ENCODE data around the gene LMAN2.
A peak's percentile ranks its signal among the peaks of the same experiment; 100 is the strongest.

Gene LMAN2

GRCh38 chr5:177336112-177336511, 15.4 kb downstream of the LMAN2 start:
- DNase-seq = no peak
- H3K9me2 ChIP-seq (replicated peaks; ENCODE audit: insufficient read depth, low read length) = no peaks in the 10 kb centered on the region
- peaks cover 9% of the 10 kb centered on the region; the same call in 1 of the 2 replicates for H3K36me3 ChIP-seq (replicated peaks; ENCODE audit: insufficient read depth, low read length)
- H3K4me1 ChIP-seq (ENCODE audit: low read length) = no peaks in the 10 kb centered on the region
- TF ChIP-seq, protein P1, sequence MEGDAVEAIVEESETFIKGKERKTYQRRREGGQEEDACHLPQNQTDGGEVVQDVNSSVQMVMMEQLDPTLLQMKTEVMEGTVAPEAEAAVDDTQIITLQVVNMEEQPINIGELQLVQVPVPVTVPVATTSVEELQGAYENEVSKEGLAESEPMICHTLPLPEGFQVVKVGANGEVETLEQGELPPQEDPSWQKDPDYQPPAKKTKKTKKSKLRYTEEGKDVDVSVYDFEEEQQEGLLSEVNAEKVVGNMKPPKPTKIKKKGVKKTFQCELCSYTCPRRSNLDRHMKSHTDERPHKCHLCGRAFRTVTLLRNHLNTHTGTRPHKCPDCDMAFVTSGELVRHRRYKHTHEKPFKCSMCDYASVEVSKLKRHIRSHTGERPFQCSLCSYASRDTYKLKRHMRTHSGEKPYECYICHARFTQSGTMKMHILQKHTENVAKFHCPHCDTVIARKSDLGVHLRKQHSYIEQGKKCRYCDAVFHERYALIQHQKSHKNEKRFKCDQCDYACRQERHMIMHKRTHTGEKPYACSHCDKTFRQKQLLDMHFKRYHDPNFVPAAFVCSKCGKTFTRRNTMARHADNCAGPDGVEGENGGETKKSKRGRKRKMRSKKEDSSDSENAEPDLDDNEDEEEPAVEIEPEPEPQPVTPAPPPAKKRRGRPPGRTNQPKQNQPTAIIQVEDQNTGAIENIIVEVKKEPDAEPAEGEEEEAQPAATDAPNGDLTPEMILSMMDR (IDR thresholded peaks at IDR 0.05; ENCODE audit: low read length) = peak; percentile 41
- no peak for TF ChIP-seq EZH2phosphoT487 (IDR thresholded peaks at IDR 0.05; ENCODE audit: low read length)
- H3K4me2 ChIP-seq (ENCODE audit: low read depth, low read length) = no peak overlapping the region
- H3K4me3 ChIP-seq (ENCODE audit: low read length) = no peak overlapping the region
- H3F3A ChIP-seq (ENCODE audit: insufficient read depth, low read length) = no peaks in the 10 kb centered on the region
- no peak overlapping the region for H3K9ac ChIP-seq (ENCODE audit: low read length)
- no peaks in the 10 kb centered on the region for H3K27me3 ChIP-seq (replicated peaks; ENCODE audit: insufficient read depth, low read length)
- no peak overlapping the region for H3K27ac ChIP-seq (ENCODE audit: low read length)
- H4K20me1 ChIP-seq (ENCODE audit: insufficient read depth, low read length) = 0 out of 2 replicates have a peak, but pooled peaks cover 3% of the 10 kb centered on the region
- H3K9me3 ChIP-seq (replicated peaks; ENCODE audit: insufficient read depth, low read length) = no peaks in the 10 kb centered on the region
- H2AFZ ChIP-seq (ENCODE audit: low read length) = no peak overlapping the region
- peaks cover 36% of the 10 kb centered on the region for H3K79me2 ChIP-seq (ENCODE audit: low read length)

DNA sequence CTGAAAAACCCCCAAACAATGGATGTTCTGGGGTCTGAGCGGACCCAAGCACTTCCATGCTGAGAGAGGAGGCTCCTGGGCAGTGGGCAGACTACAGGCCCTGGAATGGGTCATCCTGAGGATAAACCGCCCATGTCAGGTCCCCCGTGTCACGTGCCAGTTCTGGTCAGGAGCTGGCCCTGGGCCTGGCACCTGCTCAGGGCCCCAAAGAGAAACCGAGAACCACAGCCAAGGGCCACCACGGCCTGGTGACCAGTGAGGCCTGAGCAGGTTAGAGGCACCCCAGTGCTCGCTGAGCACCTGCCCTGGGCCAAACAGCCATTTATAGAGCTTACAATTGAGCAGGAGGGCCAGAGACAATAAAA, 15.8 kb downstream of the LMAN2 start:
- H4K20me1 ChIP-seq (ENCODE audit: insufficient read depth, low read length) = 0 out of 2 replicates have a peak, but pooled peaks cover 3% of the 10 kb centered on the region
- no peaks in the 10 kb centered on the region for H3K9me2 ChIP-seq (replicated peaks; ENCODE audit: insufficient read depth, low read length)
- H3K4me2 ChIP-seq (ENCODE audit: low read depth, low read length) = no peak overlapping the region
- H3F3A ChIP-seq (ENCODE audit: insufficient read depth, low read length) = no peaks in the 10 kb centered on the region
- no peak overlapping the region for H3K9ac ChIP-seq (ENCODE audit: low read length)
- no peak overlapping the region for H3K27ac ChIP-seq (ENCODE audit: low read length)
- TF ChIP-seq, protein P1 (IDR thresholded peaks at IDR 0.05; ENCODE audit: low read length) = no peak
- TF ChIP-seq EZH2phosphoT487 (IDR thresholded peaks at IDR 0.05; ENCODE audit: low read length) = no peak
- no peak for TF ChIP-seq EZH2 (optimal IDR thresholded peaks at IDR 0.05; ENCODE audit: low read depth, low read length)
- DNase-seq = no peak
- no peaks in the 10 kb centered on the region for H3K27me3 ChIP-seq (replicated peaks; ENCODE audit: insufficient read depth, low read length)
- H2AFZ ChIP-seq (ENCODE audit: low read length) = no peak overlapping the region
- no peaks in the 10 kb centered on the region for H3K9me3 ChIP-seq (replicated peaks; ENCODE audit: insufficient read depth, low read length)
- H3K4me1 ChIP-seq (ENCODE audit: low read length) = no peaks in the 10 kb centered on the region
- H3K4me3 ChIP-seq (ENCODE audit: low read length) = no peak overlapping the region
- peaks cover 9% of the 10 kb centered on the region; the same call in 1 of the 2 replicates for H3K36me3 ChIP-seq (replicated peaks; ENCODE audit: insufficient read depth, low read length)
- peaks cover 36% of the 10 kb centered on the region for H3K79me2 ChIP-seq (ENCODE audit: low read length)

DNA sequence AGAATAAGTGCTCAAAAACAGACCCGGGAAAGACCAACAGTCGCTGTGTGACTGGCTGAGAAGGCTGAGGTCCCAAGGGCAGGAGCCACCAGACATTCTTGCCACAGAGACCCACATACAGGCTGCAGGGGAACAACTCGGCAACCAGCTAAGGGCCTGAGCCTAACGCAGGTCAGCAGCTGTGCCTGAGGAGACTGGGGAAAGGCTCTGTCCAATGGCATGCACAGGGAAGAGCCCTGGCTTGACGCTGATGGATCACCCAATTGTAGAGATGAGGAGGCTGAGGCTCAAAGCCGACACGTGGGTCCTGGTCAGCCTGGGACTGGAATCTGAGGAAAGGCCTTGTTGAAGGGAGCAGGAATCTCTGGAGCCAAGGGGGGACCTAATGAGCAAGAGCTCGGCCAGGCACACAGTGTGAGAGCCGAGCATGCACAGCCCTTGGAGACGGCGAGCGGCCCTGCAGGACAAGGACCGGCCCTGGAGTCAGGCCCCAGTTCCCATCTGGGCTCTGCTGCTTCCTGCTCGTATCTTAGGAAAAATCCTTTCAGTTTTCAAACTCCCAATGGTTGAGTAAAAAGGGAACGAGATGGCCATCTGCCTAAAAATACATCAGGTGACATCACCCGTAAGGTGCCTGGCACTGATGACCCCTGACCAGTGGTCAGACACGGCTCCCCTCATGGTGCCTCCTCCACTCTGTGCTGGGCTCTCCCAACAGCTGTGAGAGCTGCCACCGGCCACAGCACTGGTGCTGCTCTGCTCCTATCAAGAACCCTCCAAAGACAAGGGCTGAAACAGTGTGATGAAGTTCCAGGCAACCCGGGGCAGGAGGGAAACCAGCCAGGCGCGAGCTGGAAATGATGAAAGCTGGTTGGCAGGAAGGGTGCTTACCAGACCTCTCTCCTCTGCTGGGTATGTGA, 16.4 kb downstream of the LMAN2 start:
- H3K9me3 ChIP-seq (replicated peaks; ENCODE audit: insufficient read depth, low read length) = no peaks in the 10 kb centered on the region
- no peak overlapping the region for H3K4me2 ChIP-seq (ENCODE audit: low read depth, low read length)
- no peak overlapping the region for H3K4me3 ChIP-seq (ENCODE audit: low read length)
- peaks cover 32% of the 10 kb centered on the region for H3K79me2 ChIP-seq (ENCODE audit: low read length)
- H3K9me2 ChIP-seq (replicated peaks; ENCODE audit: insufficient read depth, low read length) = no peaks in the 10 kb centered on the region
- no peak overlapping the region for H2AFZ ChIP-seq (ENCODE audit: low read length)
- DNase-seq = no peak
- H4K20me1 ChIP-seq (ENCODE audit: insufficient read depth, low read length) = 0 out of 2 replicates have a peak, but pooled peaks cover 3% of the 10 kb centered on the region
- no peak overlapping the region for H3K9ac ChIP-seq (ENCODE audit: low read length)
- TF ChIP-seq EZH2 (optimal IDR thresholded peaks at IDR 0.05; ENCODE audit: low read depth, low read length) = no peak
- TF ChIP-seq, protein P1 (IDR thresholded peaks at IDR 0.05; ENCODE audit: low read length) = no peak
- no peak for TF ChIP-seq EZH2phosphoT487 (IDR thresholded peaks at IDR 0.05; ENCODE audit: low read length)
- no peaks in the 10 kb centered on the region for H3K27me3 ChIP-seq (replicated peaks; ENCODE audit: insufficient read depth, low read length)
- peaks cover 9% of the 10 kb centered on the region; the same call in 1 of the 2 replicates for H3K36me3 ChIP-seq (replicated peaks; ENCODE audit: insufficient read depth, low read length)
- H3F3A ChIP-seq (ENCODE audit: insufficient read depth, low read length) = no peaks in the 10 kb centered on the region
- H3K4me1 ChIP-seq (ENCODE audit: low read length) = no peaks in the 10 kb centered on the region
- no peak overlapping the region for H3K27ac ChIP-seq (ENCODE audit: low read length)
